Urothelium cell line (cell line): ENCODE data around the gene DUSP16.

Source experiments
- DNase-seq: peaks from one replicate; pipeline ENCODE4 v3.0.0; 2011; ENCODE audit warnings: low spot score, mixed read lengths
- FAIRE-seq: peaks from 2 replicates; lab custom pipeline; 2011; peaks lifted over from hg19 to GRCh38; lab: Jason Lieb, UNC

DUSP16 gene

DNA sequence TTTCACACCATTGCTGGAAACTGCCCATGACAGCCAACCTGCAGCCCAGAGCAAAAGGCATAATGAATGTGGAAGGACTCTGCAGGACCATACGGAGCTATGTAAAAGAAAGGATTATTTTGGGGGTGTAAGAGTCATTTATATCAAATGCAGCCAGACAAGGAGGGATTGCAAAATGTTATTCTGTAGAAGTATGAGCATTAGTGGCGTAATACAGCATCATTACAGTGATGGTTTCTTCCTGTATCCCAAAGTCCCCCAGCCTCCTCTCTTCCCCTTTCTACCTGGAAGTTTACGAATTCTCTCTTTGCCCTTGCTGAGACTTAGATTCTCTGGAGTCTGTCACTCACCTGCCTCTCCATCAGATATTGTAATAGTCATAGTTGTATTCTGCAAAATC, 115.9 kb downstream of the DUSP16 start:
- FAIRE-seq = no peak

DNA sequence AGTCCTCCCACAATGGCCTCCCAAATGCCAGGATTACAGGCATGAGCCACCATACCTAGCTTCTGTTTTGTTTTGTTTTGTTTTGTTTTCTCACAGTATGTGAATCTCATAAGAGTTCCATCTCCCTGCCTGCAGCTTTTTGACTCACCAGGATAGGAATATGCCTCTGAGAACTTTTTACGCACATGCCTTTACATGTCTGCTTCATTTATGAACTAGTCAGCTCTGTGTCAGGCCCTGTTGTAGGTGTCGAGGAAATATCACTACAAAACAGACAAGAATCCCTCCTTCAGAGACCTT, 116.8 kb downstream of the DUSP16 start:
- no peak for FAIRE-seq
- DNase-seq = no peak

More for the DNA sequence above, 115.9 kb downstream of the DUSP16 start:
- no peak for DNase-seq

DNA sequence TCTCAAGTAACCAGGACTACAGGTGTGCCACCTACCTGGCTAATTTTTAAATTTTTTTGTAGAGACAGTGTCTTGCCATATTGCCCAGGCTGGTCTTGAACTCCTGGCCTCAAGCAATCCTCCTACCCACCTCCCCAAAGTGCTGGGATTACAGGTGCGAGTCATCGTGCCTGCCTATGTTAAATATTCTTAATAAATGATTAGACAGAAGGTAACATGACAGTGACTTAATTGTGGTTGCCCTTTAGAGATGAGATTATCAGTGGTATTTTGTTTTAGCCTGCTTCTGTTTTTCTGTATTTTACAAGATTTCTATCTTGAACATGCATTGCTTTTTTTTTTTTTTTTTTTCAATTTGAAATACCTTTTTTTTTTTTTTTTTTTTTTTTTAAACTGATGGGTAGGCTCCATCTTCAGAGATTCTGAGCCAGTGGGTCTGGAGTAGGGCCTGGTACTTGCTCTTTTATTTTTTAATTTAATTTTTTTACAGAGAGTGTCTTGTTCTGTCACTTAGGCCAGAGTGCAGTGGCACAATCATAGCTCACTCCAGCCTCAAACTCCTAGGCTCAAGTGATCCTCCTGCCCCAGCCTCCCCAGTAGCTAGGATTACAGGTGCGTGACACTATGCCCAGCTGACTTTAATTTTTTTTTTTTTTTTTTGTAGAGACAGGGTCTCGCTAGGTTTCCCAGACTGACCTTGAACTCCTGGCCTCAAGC, 117.3 kb downstream of the DUSP16 start:
- DNase-seq (no peak), FAIRE-seq (no peak)

DNA sequence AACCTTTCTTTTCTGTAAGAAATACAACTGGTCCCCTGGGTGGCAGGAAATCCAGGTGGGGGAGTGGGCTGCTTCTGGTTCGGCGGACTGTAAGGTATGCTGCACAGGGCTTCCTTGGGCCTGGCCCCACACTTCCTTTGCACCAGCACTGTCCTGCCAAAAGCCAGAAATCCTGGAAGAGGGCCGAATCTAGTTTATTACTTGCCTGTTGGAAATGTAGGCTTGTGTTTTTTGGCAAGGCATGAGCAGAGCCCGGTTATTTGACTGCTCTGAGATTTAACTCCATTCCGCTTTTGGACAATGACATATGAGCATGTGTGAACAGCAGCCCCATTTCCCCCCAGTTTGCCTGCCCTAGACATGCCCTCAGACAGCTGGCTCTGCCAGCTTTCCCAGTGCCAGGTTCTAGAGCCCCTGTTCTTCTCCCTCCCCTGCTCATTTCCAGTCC, 119.2 kb downstream of the DUSP16 start:
- DNase-seq = no peak
- no peak for FAIRE-seq

DNA sequence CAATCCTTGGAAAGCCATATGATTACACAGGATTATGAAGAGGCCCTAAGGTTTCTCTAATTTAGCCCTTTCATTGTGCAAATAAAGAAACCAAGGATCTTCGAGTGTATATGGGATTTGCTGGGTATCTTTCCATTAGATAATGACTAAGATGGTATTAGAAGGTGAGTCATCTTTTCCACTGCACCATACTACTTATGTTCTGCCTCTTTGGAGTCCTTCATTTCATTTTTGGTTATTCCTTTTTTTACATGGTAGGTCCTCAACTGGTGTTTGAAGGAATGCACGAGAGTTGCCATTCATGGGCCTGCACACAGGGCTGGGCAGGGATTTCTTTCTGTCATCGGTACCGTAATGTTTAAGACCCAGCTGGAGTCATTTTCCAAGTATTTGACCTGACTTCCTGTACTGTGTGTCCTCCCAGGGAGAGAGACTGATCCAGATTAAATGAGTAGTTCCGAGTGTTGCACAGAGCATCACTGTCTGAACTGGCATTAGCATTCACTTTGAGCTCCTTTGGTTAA, 120.1 kb downstream of the DUSP16 start:
- peak; percentile 44 for DNase-seq
- no peak for FAIRE-seq

DNA sequence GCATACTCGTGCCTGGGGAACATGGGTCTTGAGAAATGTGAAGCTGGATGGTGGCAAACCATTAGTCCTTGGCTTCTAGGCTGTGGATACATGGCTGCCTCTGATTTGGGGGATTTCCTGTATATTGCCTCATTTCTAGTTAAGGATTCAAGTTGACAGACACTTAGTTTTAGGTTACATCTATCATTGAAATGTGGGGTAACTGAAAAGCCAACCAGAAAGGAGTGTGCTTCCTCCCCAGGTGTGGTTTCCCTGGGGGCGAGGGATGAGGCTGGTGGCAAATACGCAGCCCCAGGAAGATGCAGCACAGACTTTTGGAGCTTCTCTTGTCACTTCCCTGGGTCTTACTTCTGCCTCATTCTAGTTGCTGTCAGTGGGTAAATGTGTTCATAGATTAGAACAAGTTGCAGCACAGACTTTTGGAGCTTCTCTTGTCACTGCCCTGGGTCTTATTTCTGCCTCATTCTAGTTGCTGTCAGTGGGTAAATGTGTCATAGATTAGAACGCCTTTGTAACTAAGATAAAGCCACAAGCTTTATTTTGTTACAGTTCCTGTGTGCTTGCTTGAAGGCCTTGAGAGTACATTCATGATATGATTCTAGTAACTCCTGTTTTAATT, 120.7 kb downstream of the DUSP16 start:
- DNase-seq = no peak
- FAIRE-seq = no peak

DNA sequence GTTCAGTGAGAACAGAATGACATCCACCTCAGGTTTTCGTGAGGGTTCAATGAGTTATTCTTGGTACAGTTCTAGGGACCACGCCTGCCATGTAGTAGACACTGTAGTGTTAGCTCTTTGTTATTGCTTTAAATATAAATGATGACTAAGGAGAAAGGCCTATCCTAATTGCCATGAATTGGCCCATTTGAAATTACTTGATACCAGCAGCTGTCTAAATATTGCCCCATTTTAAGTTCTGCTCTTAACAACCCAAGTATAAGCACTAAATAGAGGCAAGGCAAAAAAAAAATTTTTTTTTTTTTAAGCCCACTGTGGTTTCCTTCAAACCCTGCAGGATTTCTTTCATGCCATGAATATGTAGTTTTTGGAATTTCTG, 121.2 kb downstream of the DUSP16 start:
- no peak for DNase-seq
- no peak for FAIRE-seq

DNA sequence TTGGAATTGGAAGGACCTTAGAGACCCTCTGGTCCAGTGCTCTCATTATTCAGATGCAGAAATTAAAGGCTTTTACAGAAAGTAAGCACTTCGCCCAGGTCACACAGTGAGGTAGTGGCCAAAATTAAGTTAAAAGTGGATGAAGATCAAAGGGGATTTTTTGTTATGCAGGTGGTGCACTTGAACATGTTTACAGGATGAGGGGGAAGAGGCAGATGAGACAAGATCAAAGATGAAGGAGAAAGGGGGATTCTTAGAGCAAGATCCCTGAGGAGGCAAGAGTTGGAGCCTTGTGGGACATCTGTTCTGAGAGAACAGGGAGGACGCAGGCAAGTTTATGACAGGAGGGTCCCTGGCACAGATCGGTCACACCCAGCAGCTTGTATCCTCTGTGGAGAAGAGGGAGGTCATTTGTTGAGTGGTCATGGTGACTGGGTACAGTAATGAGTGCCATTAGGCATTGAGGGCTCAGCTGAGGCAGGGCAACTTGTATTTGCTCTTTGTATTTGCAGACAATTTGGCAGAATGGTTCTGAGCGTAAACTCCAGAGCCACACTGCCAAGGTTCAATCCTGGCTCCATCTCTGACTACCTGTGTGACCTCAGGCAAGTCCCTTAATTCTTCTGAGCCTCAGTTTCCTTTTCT, 121.8 kb downstream of the DUSP16 start:
- DNase-seq = no peak
- no peak for FAIRE-seq

DNA sequence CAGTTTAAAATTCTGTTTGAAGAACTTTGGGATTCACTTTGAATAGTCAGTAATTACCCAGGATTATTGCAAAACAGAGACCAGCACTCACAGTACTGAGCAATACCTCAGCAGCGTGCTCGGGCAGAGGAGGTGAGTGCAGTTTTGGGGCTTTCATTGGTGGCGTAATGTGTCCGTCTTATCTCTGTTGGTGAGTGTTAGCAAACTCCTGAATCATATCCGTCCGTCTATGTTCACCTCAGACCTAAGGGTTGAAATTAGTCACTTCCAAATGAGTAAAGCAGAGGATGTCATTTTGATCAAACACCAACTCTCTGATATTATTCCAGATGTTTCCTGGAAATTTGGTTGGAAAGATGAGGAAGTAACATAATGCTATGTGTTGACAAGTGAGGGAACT, 123.0 kb downstream of the DUSP16 start:
- DNase-seq = no peak
- FAIRE-seq = no peak

DNA sequence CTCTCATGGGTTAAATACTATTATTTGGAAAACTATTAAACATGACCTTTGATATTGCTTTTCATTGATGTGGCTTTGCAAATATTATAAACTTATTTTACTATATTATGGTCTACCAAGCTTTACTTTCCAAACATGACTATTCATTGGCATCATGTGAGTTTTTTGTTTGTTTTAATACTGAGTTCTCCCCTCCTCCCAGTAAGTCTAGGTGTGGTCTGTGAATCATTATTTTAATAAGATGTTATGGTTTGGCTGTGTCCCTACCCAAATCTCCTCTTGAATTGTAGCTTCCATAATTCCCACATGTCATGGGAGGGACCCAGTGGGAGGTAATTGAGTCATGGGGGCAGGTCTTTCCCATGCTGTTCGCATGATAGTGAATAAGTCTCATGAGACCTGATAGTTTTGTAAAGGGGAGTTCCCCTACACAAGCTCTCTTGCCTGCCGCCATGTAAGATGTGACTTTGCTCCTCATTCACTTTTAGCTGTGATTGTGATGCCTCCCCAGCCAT, 125.8 kb downstream of the DUSP16 start:
- FAIRE-seq = no peak
- no peak for DNase-seq

DNA sequence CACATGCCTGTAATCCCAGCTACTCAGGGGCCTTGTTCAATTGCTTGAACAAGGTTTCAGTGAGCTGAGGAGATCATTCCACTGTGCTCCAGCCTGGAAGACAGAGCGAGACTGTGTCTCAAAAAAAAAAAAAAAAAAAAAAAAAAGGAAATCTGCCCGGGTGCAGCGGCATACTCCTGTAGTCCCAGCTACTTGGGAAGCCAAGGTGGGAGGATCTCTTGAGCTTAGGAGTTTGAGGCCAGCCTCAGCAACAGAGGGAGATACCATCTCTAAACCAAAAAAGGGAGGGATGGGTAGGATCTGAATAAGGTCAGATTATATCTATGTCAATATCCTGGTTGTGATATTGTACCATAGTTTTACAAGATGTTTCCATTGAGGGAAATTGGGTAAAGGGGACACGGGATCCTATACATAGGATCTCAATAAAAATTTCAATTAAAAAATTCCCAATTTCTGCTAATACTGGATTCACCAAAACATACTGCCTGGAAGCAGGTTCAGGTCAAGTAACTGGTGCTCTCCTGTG, 129.4 kb downstream of the DUSP16 start:
- FAIRE-seq (no peak), DNase-seq (no peak)

DNA sequence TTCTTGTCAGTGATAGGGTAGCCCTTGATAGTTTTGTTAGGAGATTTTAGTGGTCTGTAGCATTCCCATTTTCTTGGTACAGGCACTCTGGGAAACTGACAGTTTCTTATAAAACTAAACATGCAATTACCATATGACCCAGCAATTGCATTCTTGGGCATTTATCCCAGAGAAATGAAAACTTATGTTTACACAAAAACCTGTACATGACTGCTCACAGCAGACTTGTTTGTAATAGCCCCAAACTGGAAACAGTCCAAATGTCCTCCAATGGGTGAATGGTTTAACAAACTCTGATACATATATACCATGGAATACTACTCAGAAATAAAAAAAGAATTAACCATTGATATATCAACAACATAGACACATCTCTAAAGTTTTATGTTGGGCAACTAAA, 130.3 kb downstream of the DUSP16 start:
- no peak for DNase-seq
- no peak for FAIRE-seq

DNA sequence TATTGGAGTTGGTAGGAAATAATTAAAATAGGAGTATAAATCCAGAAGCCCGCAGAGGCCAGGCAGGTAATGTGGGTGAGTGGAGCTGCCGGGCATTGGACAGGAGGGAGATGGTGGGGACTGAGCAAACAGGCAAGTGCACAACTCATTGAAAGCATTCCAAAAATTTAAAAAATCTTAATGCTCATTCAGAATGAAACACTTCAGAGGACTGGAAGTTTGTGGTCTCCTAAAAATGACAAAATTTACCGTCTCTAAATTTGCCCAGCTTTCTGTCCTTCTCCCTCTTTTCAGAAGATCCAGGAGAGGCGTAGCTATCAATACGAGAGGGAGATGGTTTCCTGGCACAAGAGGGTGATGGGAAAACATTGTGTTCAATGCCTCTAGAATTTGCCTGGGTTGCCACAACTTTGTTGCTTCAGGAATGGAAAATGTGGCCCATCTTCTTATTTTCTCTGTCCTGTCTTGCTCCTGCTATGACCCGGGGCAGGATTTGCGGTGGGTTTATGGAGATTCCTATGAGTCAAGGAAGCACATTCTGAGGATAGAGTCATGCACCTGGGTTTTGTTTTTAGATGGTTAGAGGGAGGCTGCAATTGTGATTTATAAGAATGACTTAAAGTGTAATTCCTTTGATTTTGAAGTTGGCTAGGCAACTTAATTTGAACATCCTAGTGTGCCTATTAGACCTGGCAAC, 133.6 kb downstream of the DUSP16 start:
- FAIRE-seq (no peak), DNase-seq (peak; percentile 68)

DNA sequence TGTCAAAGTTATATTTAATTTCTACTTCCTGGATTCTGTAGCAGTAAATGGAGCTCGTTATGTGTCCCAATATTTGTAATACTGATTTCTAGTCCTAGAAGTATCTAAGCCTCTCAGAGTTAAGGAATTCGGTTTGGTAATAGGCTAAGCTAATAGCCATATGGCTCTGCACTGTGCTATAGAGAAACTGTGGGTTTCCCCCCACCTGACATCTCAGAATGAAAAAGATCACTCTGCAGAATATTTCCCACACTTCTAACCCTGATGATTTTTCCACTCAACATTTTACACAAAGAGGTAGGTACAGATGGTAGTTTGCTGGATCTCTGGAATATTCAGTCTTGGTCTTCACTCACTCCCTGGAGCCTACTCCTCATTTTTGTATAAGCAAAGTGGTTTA, 134.6 kb downstream of the DUSP16 start:
- DNase-seq (no peak), FAIRE-seq (no peak)

DNA sequence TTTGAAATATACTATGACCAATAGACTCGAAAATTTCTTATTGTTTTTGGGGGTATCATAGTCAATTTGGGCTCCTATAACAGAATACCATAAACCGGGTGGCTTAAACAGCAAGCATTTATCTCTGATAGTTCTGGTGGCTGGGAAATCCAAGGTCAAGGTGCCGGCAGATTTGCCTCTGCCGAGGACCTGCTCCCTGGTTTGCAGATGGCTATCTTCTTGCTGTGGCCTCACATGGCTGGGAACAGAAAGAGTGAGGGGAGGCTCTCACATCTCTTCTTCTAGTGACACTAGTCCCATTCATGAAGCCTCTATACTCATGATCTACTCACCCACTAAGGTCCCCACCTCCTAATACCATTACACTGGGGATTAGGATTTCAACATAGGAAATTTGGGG, 135.1 kb downstream of the DUSP16 start:
- FAIRE-seq (no peak), DNase-seq (no peak)

DNA sequence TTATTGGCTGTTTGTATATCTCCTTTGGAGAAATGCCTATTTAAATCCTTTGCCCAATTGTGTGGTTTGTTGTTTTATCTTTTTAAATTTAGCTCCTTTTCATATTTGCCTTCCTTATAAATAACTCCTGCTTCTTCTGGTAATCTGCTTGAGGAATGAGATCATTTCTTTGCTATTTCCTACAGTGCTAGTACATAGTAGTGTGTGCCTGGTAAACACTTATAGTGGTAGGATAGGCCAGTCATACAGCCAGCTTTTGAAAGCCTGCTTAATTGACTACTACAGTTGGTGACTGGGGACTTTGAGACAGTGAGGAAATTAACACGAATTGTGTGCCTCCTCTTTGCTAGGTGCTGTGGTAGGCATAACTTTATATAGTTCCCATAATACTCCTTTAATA, 137.0 kb downstream of the DUSP16 start:
- DNase-seq = no peak
- FAIRE-seq = no peak

DNA sequence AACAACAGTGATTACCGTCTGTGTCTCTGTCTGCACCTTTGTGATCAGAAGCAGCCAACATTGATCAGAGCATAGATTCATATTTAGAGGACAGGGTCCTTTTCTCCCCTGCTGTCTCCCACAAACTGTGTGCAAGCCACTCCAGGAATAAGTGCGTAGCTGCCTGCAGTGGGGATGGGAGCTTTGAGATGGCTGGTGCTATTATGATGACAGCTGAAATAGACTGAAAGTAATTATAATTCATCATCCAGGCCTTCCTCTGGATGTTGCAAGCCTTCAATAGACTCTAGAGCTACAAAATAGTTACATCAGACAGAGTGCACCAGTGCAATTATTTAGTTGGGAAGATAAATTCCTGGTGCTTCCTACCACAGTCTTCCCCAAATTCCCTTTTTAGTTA, 137.7 kb downstream of the DUSP16 start:
- no peak for DNase-seq
- peak; percentile 23 for FAIRE-seq
